HG02763 (cell line): ENCODE measurements around the gene FOXI1.
"Not testable (repeated sequence)": the region's sequence is repeated elsewhere in the genome, so short reads cannot be mapped to it uniquely, and the experiment has no call there.

Experiments
- ATAC-seq: cut with Tn5 transposase; IDR thresholded peaks from one replicate; pipeline ENCODE4 v1.9.1; 2021; ENCODE audit warnings: mild to moderate bottlenecking, moderate library complexity; ENCODE audit not compliant: unreplicated experiment

FOXI1 gene

DNA sequence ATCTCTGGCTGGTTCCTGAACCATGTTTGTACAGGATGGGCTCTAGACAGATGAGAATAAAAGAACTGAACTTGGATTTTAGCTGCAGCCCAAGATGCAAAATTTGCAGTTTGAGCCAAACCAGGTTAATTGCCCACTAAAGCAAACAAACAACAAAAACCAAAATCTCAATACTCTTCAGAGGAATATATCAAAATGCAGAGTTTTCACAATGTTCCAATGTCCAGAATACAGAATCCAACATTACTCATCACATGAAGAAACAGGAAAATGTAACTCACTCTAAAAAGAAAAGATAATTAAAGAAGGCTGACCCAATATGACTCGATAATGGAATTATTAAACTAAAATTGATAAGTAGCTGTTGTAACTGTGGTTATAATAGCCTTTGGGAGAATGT lies 20.4 kb downstream of the FOXI1 start:
- no peak for ATAC-seq

- no peak for ATAC-seq
Observed at GRCh38 chr5:170126626-170127025, 20.9 kb downstream of the FOXI1 start.

DNA sequence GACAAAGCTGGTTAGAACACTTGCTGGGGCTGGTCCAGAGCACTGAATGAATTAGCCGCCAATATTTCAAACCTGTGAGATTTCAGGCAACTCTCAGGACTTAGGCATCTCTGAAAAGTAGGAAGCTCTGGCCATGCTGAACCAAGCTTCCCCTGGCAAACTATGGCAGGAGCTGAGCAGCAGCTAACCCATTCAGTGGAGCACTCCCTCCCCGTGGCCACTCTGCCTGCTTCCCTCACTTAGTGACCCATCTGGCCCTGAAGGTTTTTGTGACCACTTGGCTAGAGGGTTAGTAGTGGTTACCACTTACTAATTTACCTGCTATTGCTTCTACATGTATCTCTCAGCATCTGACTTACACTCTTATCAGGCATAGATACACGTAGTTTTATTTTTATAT lies 25.5 kb downstream of the FOXI1 start:
- ATAC-seq = no peak

GRCh38 chr5:170132269-170132975 lies 26.7 kb downstream of the FOXI1 start:
- no peak for ATAC-seq

DNA sequence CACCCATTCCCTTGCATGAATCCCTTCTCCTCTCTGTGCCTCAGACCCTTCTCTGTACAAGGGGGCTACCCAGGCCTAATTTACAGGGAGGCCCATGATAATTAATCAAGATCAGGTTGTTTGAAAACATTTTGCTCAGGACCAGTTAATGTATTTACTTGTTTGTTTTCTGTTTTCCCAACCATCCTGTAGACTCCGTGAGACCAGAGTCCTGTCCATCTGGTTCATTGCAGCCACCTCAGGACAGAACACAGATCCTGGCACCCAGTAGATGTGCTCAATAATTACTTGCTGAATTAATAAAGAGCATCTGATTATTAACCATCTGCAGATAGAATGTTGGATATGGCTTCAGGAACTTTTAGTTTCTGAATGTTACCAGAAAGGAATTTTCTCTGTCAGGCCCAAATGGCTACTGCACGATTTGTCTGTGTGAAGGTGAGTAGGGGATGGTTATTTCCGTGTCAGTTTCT lies 27.3 kb downstream of the FOXI1 start:
- ATAC-seq = no peak

GRCh38 chr5:170135796-170136490 lies 30.2 kb downstream of the FOXI1 start:
- no peak for ATAC-seq

GRCh38 chr5:170136506-170136905 lies 30.8 kb downstream of the FOXI1 start:
- ATAC-seq = no peak

DNA sequence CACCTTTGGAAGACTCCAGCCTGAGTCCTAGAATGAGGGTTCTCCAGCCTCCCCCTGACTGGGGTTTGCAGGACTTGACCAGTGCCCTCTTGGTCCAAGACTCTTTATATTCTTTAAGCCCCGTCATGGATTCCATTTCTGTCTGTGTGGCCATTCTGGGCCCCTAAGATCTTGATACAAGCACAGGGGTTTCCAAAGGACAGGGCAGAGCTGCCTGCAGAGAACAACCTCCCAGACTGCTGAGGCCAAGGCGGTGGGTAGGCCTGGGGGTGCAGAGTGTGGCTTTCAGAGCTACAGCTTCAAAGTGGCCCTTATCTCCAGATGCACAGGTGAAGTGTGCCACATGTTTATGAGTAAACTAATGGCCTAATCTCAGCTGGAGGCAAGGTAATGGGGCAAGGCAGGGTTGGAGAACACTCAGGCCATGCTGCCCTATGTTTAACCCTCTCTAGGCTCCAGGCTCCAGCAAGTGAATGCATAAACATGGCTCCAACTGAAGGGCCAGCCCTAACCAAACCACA lies 32.1 kb downstream of the FOXI1 start:
- no peak for ATAC-seq

GRCh38 chr5:170138273-170138672 lies 32.6 kb downstream of the FOXI1 start:
- no peak for ATAC-seq

- no peak for ATAC-seq
Observed at GRCh38 chr5:170139786-170140335, 34.2 kb downstream of the FOXI1 start.

- not testable (repeated sequence) for ATAC-seq
Observed at GRCh38 chr5:170141196-170141595, 35.5 kb downstream of the FOXI1 start.

DNA sequence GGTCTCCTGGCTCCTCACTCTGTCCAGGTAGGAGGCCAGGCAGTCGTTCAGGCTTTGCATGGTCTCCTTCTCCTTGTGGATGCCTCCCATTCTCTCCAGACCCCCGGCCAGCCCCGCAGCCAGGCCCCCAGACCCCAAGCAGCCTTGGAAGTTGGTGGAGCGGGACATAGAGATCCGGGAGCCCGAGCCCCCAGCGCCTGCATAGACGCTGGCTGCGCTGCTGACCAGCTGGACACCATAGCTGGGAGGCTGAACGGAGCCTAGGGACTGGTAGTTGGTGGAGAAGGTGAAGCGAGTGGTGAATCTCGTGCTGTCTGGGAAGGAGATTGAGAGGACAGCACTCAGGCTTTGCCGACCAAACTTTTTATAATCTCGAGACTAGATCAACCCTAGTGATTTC lies 35.9 kb downstream of the FOXI1 start:
- ATAC-seq = no peak

DNA sequence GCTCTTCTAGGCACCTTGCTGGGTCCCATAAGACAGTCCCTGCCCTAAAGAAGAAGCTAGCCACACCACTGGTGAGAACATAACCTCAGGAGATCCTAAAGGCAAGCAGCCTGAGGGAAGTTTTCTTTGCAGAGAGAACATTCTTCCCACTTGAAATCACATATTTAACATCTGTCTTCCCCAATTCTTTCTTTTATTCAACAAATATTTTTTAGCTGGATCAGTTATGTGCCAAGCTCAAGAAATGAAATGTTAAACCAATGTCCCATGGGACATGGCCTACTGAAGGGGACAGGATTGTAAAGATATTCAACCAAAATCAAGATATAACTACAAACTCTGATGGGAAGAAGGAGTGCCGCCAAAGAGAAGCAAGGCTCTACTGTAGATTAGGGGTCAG lies 36.5 kb downstream of the FOXI1 start:
- ATAC-seq = no peak

- no peak for ATAC-seq
Observed at GRCh38 chr5:170143091-170143490, 37.4 kb downstream of the FOXI1 start.

GRCh38 chr5:170143710-170144109 lies 38.0 kb downstream of the FOXI1 start:
- ATAC-seq = no peak

- no peak for ATAC-seq
Observed at GRCh38 chr5:170144286-170145023, 38.8 kb downstream of the FOXI1 start.

DNA sequence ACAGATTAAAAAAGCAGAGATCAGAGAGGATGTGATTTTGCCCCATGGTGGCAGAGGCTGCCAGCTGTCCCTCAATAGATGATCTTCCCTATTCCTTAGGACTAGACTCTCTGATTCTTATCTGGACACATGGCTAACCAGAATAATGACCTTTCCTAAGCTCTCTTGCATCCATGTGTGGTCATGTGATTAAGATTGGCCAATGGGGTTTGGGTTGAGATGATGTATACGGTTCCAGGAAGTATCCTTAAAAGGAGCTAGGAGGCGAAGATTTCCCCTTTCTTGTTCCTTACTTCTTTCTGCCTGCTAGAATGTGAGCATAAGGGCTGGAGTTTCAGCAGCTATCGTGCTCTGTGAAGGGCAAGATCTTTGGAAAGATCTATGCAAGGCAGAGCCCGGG lies 39.8 kb downstream of the FOXI1 start:
- no peak for ATAC-seq

DNA sequence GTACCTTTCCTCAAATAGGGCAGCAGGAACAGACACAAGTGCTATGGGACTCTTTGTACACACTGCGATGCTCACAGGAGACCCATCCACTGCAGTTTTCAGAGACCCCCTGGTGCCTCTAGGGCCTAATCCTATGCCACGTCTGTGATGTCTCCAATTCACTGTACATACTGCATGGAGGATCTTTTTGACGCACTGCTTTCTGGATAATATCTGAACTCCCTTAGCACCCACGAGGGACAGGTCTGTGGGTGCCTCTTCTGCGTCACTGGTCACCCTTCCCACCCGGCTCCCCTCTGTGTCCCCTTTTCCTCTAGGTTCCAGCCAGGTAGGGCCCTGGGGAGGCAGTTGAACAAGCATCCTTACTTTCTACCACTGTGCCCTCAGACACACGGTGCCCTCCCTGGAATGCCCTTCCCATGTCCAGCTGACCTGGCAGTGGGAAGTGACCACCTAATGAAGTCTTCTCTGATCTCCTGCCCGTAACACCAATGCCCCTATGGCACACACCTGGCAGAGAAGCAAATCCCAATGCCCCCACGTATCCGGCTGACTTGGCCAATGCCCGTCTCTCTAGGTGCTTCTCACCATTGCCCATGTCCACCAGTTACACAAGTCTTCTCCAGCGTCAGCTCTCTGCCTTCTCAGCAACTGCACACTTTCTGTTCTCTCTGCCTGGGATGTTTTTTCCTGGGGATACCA lies 41.5 kb downstream of the FOXI1 start:
- no peak for ATAC-seq

DNA sequence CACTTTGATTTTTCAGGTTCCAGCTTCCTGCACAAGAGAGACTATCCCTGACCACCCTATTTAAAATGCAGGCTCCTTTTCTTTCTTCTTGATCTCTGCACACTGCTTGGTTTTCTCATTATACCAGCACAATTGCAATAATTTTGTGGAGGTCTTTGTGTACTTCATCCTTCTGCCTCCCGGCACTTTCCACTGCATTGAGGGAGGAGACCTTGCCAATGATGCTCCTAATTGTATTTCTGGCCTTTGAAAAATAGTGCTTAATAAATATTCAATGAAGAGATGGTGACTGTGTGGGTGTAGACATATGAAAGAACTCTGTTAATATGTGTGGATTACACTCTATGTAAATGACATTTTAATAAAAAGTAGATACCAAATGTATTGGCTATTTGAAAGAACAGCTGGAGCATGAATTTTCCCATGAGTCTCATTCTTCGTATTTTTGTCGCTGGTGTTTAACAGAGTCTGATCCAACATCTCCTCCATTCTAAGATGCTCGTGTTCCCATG lies 42.1 kb downstream of the FOXI1 start:
- ATAC-seq = no peak

DNA sequence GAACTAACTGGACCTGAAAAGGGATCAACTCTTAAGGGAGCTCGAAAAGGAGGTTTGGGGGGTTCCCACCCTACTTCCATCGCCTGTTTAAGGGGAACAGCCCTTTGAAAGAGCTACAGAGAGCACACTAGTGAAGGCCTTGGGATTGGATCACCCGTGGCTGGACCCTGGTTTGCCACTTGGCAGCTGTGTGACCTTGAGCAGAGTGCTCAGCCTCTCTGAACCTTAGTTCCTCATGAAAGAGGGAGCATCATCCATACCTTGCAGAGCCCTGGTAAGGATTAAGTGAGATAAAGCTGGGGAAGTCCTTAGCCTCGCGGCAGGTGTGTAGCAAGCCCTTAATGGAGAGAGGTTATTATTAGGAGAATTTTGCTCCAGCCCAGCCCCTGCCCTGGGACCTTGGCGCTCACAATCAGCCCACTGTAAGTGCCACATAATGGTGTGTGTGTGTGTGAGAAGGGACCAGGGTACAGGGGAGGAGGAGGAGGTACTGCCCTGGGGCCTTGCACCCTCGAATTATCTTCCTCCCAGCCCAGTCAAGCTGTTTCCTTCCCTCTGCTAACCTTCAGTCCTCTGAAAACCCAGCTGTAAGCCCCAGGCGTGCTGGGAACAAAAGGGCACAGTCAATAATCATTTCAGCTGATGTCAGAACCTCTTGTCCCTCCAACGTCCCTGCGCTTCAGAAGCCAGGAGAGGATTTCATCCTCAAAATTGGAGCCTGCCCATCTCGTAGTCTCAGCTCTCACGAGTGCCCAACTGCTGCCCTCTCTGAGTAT lies 42.9 kb downstream of the FOXI1 start:
- ATAC-seq = no peak
